Embryonic facial prominence (tissue), 1 donor: ENCODE data around the gene C1orf74.

ENCODE experiments used
- DNase-seq: peaks from one replicate; pipeline ENCODE4 v3.0.0-alpha.2; 2016; ENCODE audit errors: extremely low spot score

C1orf74 gene

DNA sequence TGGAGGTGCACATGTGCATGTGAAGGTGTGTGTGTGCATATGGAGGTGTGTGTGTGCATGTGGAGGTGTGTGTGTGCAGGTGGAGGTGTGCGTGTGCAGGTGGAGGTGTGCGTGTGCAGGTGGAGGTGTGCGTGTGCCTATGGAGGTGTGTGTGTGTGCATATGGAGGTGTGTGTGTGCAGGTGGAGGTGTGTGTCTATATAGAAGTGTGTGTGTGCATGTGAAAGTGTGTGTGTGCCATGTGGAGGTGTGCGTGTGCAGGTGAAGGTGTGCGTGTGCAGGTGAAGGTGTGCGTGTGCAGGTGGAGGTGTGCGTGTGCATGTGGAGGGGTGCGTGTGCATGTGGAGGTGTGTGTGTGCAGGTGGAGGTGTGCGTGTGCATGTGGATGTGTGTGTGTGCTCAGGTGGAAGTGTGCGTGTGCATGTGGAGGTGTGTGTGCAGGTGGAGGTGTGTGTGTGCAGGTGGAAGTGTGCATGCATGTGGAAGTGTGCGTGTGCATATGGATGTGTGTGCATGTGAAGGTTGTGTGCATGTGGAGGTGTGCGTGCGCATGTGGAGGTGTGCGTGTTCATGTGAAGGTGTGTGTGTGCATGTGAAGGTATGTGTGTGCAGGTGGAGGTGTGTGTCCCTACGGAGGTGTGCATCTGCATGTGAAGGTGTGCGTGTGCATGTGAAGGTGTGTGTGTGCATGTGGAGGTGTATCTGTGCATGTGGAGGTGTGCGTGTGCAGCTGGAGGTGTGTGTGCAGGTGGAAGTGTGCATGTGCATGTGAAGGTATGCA lies 13.5 kb downstream of the C1orf74 start:
- no peak for DNase-seq

DNA sequence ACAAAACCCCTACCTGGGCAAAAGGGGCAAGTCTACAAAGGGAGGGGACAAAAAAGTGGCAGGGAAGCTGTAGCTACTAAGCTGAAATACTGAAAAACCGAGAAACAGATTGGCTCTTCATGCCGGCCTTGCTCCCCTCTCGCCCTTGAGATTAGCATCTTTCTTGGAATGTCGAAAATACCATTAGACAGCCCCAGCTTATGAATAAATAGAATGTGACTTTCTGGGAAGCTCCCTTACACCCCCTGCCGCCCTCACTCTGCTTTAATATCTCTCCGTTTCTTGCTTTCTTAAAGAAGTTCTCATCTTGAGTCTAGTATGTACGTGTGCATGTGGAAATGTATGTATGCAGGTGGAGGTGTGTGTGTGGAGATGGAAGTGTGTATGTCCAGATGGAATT lies 14.4 kb downstream of the C1orf74 start:
- DNase-seq: no peak

DNA sequence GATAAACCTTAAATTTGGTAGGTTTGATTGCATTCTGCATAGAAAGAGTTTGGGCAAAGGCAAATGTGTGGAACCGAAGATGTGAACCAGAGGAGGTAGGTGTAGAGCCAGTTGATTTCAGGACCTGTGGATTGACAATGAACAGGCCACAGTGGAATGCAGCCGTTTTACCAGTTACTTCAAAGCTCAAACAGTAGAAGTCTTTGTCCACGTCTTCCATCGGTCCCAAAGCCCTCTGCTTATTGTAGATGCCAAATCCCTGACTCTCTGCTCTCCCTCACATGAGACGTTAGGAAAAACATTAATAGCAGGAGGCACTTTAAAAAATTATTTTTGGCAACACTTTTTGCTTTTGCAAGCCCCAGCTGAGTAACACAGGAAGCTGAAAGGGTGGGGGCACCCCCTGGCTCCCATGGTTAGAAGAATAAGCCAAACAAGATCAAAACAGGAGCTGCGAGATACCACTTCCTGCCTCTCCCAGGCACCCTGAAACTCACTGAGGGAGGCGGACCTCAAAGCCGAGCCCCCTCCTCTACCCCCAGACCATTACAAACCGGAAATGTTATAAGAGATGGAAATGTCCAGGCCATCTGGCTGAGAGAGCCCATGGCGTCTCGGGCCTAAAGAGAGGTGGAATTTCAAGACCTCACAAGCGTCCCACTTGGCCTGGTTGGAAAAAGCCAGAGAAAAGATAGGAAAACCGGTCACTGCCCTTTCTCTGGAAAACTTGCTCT lies 15.0 kb downstream of the C1orf74 start:
- no peak for DNase-seq

DNA sequence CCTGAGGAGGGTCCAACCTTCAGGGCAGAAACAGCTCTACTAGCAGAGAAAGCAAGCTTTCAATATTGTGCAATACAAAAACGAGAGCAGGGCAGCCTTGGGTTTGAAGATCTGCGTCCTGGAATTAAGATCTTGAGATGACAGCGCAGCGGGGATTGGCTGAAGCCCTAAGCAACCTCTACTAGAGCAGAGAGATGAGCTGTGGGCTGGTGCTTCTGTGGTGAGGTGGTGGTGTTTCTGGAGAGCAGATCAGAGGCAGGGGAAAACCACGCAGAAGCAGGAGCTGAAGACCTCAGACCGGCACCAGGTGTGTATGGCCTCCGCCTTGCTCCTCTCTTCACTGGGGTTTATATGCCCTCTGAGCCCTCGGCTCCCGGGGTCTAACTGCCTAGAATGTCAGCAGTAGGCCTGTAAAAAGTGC lies 16.0 kb downstream of the C1orf74 start:
- no peak for DNase-seq

DNA sequence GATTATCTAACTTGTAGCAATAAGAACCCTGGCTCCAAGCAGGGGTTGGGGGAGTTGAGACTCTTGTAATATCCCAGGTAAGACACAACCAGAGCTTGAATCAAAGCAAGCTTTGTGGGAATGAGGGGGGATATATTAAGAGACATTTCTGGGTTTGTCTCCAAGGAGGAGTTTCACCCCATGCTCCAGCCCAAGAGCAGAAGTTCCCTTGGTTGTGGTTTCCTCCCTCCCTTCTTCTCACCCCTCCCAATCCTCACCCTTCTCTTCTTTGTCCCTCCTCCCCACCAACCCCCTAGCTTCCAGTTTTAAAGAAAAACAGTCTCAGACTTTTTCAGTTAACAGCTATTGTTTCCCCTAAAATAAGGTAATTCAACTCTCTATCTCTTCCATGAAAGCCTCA lies 16.7 kb downstream of the C1orf74 start:
- DNase-seq: no peak

DNA sequence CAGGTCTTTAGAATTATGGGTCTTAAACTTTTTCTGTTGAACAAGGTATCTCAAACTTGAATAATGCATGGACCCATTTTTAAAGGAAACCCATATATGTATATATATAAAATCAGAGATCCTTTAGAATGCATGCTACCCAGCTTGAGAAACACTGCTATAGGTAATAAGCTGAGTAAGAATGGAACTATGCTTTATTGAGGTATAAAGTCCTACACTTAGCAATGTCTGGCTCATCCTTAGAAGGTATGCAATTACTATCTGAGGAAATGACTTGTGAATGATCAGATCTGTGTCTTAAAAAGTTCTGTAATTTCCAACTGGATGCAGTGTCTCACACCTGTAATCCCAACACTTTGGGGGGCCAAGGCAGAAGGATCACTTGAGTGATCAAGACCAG lies 17.3 kb downstream of the C1orf74 start:
- DNase-seq: no peak

DNA sequence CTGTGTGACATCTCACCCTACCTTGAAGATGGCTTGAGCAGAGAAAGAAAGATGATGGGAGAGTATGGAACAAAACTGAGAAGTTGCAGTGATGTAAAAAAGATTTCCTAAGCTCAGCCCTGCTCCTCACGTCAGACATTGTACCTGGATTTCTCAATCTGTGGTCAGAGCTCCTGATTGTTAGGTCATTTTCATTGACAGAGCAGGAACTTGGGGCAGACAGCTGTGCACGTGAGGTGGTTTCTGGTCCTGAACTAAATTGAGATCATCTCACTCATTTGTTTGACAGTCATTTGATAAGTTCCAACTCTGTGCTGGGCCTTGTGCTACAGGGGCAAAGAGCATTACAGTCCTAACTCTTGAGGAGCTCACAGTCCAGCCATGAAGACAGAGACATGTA lies 18.3 kb downstream of the C1orf74 start:
- DNase-seq: no peak

DNA sequence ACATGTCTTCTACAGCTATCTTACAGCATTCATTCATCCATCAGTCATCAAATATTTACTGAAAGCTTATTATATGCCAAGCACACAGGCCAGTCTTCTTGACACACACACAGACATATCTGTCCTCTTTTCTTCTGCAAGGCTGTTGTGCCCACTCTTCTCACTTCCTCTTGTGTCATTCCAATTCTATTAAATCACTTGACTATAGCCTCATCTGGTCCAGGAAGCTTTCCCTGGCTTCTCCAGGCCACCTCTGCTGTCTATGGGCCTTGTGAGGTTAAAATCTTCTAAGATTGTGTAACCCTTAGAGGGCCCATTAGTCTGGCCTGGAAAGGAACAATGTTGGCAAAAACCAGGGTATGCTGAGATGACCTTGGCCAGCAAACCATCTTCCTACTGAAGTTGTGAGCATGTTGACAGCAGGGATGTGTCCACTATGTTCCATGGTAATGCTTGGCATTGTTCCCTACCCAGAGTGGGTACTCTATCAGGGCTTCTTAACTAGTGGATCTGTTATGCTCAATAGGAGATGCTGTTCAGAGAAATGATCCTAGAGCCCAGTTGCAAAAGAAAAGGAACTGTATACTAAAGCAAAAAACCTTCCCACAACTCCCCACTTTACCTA lies 23.2 kb downstream of the C1orf74 start:
- DNase-seq: no peak

DNA sequence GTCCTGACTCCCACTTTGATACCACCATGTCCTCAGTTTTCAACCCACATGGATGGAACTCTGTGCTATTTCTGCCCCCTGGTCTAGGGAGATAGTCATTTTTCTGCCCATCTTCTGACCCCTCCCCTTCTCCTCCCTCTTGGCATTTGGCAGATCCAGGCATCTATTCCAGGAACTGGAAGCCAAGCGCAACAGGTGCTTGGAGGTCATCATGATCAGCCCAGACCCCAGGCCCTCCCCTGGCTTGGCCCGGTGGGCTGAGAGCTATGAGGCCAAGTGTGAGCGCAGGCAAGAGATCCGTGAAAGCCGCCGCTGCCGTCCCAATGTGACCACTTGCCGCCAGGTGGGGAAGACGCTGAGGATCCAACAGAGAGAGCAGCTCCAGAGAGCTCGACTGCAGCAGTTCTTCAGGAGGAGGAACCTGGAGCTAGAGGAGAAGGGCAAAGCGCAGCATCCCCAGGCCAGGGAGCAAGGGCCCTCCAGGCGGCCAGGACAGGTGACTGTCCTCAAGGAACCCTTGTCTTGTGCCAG lies 24.5 kb downstream of the C1orf74 start:
- DNase-seq: no peak

DNA sequence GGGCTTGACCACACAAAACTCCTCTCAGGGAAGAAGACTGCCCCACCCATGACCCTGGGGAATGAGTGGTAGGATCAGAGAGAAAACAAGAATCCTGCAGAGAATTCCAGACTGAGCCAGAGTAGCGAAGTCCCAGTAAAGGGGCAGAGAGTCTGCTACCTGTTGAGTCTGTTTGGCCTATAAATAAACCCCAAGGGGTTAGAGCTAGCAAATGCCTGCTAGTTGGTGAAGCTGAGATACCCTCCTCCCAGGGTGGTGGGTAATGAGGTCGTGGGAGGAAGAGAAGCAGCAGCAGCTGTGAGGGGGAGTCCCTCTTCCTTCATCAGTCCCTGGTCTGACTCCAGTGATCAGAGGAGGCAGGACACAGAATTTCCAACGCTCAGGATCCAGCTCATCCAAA lies 26.0 kb downstream of the C1orf74 start:
- DNase-seq: no peak

DNA sequence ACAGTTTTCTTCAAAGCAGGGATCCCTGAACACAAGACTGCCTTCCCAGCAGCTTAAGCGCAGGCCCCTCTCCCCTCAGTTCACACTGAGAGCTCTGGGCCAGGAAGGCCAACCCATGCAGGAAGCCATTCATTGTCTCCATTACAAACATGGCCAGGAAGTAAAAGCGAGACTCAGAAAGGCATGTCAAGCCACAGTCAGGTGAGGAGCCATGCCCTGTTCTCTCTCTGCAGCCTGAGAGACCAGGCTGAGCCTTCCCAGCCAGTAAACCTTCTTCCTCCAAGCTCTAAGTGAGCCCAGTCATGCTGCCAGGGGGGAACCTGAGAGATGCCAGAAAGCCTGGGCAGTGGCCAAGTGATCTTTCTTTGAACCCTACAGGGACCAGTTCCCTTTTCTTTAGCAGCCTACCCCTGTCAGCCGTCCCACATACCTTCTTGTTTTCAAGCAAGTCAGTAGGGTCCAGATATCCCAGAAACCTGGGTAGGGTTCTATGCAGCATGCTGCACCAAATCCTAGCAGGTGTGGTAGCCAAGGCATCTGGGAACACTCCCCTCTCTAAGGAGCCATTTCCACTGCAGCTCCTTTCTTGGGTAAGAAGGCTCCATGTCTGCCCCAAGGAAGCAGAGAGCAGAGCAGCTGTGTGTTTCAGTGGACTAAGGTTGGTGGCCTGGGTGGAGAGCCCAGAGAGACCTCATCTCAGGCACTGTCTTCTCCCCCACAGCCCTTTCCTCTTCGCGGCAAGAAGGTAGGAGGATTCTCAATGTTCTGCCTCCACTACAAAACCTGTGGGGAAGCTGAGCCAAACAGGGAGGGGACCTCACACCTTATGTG lies 27.5 kb downstream of the C1orf74 start:
- DNase-seq: no peak

DNA sequence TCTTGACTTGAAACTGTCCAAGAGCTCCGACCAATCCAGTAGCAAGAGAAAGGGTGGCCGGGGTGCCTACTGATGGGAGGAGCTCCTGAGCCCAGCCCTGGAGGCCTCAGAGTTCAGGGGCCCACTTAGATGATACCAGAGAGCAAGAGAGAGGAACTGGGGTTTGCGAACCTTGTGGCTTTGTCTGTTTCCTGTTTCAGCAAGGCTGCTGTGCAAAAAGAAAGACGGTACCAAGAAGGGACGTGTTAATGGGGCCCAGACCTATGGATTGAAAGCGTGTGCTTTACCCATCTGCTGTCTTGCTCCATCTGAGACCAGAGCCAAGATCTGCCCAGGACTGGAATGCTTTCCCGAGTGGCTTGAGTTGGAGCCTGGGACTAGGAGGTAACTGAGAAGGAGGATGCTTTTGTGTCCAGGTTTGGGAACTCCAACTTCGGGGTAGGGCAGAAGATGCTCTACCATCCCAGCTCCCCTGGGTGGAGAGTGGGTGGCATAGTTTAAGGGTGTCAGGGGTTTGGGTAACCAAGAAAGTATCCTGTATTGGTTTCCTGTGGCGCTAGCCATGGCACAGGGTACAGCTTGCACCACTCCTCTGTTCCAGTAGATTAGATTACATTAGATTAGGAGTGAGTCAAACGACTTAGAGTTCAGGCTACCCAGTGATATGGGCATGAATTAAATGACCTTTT lies 28.3 kb downstream of the C1orf74 start, which contains the start of gene TRAF3IP3:
TRAF3IP3 (plus strand) TSS at position 128 of the 689 bp plus-strand sequence. CDS start 3,987 bp downstream, outside the sequence.
- no peak for DNase-seq

DNA sequence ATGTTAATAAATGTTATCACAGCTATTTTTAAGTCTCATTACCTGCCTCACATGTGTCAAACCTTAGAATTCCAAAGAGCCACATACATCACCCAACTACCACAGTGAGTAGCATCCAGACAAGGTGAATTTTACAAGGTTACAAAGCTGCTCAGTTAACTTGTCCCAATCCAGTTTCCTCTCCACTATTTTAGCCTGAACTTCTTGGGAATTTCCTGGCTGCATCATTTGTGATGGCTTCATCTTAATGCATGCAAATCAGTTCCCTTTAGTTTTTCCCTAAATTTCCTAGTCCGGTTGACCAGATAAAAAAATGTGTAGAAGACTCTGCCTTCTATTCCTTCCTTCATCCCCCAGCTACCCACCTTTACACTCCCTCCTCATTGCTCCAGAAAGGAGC lies 29.1 kb downstream of the C1orf74 start:
- no peak for DNase-seq

DNA sequence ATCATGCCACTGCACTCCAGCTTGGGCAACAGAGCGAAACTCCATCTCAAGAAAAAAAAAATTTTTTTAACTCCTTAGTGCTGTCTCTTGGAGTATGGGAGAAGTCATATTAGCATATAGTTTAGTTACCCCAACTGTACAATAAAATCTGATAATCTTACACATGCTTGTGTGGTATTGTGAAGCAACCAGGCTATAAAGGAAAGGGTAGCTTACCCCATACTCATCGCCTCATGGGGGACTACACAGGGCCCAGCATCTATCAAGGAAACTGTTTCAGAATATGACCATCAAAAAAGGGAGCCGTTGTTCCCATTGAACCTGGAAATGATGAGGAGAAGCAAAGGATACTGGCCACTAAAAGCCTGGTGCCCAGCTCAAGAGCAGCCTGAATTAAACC lies 31.5 kb downstream of the C1orf74 start:
- no peak for DNase-seq

DNA sequence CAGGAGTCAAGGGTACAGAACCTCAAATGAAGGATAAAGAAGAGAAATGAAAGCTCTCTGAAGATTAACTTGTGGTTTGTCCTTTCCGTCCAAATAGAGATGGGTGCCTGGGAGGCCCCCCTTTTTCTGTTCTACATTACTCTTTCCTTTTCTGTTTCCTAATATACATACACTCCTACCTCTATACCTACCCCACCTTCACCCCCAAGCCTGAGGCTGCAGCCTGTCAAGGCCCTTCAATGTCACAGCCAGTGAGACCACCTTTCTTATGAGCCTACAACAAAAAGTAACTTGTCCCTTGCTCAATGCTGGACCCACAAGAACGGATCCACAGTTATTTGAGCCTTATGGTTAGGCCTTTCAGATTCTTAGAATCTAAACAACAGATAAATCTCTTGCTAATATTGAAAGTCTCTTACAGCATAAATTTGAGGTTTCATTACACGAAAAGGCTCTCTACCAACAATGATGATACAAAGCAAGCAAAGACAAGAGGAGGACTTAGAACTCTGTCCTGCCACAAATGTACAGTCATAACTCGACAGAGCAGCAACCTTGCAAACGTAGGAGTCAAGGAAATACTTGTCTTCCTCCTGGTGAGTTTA lies 32.6 kb downstream of the C1orf74 start:
- DNase-seq: no peak

DNA sequence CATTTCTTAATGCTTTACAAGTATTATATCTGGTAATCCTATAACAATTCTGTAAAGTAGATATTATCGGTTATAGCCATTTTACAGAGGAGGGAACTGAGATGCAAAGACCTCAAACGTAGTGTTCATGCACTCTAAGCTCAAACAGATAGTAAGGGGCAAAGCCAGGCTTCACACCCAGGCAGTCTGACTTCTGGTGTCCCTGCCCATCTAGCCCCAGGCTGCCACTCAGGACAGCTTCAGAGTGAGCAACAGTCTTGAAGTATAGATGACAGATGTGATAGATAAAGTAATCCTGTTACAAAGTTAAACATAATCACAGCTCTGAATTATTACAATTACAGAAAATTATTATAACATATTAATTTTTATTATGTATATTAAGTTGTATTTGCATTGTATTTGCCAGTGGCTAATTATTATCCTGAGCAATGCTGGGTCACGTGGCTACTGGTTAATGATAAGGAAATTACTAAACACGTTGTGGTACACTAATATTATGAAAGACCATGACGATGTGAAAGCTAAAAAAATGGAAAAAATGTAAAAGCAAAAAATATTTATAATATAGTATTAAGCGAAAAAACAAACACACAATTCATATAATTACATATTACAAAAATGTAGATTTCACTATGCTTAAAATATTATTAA lies 34.6 kb downstream of the C1orf74 start:
- DNase-seq: no peak

DNA sequence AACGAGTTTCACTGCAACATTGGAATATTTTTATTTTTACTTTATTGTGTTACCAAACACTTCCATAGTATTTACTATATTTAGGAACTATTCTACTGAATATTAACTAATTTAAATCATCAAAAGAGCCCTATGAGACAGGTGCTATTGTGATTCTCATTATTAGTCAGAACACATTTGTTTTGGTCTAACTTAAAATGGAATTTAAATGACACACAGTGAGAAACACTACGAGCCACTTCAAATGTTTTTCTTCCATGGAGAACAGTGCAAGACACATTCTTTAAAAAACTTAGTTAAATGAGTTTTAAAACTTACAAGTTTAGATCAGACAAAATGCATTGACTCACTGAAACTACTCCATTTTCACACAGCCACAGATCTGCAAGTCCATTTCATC lies 35.2 kb downstream of the C1orf74 start:
- no peak for DNase-seq

DNA sequence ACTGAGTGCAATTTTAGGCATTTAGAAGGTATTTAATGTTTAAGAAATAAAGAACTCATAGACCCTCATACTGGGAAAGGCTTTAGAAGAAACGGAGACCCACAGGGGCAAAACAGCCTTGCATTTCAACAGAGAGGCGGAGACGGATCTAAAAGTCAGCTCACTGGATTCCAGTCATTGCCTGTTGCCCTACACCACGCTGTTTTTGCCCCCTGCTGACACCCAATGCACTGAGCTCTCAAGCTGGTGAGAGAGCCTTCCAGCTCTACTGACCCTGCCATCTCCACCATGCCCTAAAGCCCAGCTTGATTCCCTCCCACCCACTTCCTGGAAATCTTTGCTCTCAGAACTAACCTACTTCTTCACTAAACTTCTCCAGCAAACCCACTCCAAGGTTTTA lies 35.7 kb downstream of the C1orf74 start:
- DNase-seq: no peak

DNA sequence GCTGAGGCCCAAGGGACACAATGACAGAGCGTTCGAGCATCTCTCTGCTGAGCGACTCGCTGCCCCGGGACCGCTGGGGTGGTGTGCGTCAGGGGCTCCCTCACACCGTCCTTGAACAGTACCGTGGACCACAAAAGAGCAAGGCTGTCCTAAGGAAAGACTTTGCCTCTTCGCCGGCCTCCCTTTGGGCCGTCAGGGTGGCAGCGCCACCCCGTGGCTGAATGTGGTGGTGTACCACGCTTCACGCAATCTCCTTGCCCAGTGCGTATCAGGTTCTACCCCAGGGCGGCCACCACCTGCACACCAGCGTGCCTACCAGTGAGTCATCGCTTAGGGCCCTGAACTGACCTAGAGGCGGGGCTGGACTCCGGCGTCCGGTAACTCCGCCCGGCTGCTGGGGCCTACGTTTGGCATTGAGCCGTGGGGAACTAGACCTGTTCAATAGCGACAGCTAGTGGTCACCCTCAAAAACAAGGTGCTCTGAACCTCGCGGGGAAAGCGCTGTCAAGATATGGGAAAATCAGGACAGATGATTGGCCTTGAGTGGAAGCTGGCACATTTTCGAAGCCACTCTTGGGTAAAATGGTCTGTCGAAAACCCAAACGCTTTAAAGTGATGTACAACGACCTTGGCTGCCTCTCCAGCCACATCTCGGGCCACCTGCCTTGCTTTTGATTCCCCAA lies 36.6 kb downstream of the C1orf74 start:
- peak; percentile 40 for DNase-seq
